ENCODE measurements around the gene NLK. TPM values are rescaled to one million over a fixed set of nuclear protein-coding genes. Genes with fewer than 3 reads are reported as not detected.

NLK gene
- total RNA-seq, 1 experiment from 2014 or later = 28.0 TPM

DNA sequence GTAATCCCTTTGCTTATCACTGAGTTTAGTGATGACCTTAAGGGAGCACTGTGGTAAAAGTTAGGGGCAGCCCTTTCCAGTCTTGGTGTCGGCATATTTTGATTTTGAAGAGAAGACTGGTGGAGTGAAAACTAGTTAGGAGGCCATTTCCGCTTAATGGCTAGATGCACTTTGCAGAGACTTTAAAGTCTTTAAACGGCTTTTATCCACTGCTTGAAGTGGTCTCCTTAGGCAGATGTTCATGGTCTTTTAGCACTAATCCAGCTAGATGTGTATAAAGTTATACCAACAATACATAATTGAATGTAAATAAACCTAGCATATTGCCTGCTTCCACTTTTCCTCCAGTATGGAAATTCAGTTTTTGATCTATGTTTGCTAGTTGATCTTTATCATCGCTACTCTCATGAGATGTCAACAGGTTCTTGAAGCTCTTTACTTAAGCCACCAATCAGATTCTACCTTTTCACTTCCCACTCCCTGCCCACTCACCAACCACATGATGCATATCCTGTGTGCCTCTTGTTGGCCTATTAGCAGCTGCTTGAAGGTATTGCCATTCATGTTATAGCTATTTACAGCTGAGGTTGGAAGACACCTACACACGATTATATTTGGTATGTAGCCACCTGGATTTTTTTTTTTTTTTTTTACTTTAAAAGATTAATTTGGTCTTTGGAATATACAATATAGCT, 132.0 kb downstream of the NLK start:
- ATAC-seq = no peak
- POLR2A ChIA-PET = no interaction called here
- CTCF ChIA-PET = no interaction called here

DNA sequence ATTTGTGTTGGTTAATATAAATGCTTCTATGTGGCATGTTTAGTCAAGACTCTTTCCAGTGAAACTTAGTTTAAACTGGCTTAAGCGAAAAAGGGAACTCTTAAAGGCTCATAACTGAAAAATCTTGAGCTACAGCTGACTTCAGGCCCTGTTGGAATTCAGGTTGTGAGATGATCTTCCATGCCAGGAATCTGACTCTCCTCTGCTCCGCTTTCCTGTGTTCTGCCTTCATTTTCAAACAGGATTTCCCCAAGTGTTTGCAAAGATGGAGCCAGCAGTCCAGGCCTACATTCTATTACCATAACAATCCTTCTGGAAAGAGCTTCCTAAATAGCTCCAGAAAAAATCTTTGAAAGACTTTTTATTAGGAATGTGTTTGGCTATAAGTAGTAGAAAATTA, 134.9 kb downstream of the NLK start:
- TF ChIP-seq, protein P1, sequence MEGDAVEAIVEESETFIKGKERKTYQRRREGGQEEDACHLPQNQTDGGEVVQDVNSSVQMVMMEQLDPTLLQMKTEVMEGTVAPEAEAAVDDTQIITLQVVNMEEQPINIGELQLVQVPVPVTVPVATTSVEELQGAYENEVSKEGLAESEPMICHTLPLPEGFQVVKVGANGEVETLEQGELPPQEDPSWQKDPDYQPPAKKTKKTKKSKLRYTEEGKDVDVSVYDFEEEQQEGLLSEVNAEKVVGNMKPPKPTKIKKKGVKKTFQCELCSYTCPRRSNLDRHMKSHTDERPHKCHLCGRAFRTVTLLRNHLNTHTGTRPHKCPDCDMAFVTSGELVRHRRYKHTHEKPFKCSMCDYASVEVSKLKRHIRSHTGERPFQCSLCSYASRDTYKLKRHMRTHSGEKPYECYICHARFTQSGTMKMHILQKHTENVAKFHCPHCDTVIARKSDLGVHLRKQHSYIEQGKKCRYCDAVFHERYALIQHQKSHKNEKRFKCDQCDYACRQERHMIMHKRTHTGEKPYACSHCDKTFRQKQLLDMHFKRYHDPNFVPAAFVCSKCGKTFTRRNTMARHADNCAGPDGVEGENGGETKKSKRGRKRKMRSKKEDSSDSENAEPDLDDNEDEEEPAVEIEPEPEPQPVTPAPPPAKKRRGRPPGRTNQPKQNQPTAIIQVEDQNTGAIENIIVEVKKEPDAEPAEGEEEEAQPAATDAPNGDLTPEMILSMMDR (IDR thresholded peaks at IDR 0.05) = no peak
- TF ChIP-seq SIN3A (IDR thresholded peaks at IDR 0.05; ENCODE audit: borderline replicate concordance, insufficient read depth, low read depth, low read length) (no peak), TCF7L2 (IDR thresholded peaks at IDR 0.05; ENCODE audit: low read depth, low read length) (no peak), POLR2AphosphoS5 (IDR thresholded peaks at IDR 0.05; ENCODE audit: low read depth, low read length) (no peak)
- TF ChIP-seq, protein P2, sequence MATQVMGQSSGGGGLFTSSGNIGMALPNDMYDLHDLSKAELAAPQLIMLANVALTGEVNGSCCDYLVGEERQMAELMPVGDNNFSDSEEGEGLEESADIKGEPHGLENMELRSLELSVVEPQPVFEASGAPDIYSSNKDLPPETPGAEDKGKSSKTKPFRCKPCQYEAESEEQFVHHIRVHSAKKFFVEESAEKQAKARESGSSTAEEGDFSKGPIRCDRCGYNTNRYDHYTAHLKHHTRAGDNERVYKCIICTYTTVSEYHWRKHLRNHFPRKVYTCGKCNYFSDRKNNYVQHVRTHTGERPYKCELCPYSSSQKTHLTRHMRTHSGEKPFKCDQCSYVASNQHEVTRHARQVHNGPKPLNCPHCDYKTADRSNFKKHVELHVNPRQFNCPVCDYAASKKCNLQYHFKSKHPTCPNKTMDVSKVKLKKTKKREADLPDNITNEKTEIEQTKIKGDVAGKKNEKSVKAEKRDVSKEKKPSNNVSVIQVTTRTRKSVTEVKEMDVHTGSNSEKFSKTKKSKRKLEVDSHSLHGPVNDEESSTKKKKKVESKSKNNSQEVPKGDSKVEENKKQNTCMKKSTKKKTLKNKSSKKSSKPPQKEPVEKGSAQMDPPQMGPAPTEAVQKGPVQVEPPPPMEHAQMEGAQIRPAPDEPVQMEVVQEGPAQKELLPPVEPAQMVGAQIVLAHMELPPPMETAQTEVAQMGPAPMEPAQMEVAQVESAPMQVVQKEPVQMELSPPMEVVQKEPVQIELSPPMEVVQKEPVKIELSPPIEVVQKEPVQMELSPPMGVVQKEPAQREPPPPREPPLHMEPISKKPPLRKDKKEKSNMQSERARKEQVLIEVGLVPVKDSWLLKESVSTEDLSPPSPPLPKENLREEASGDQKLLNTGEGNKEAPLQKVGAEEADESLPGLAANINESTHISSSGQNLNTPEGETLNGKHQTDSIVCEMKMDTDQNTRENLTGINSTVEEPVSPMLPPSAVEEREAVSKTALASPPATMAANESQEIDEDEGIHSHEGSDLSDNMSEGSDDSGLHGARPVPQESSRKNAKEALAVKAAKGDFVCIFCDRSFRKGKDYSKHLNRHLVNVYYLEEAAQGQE (IDR thresholded peaks at IDR 0.05; ENCODE audit: insufficient read depth in 1 of 2, low read depth in 2 of 2, low read length in 1 of 2) = no peak
- POLR2A ChIA-PET = no interaction called here
- Histone ChIP-seq H3K4me3 (ENCODE audit: low read depth in 2 of 2, low read length in 2 of 2) (no peak overlapping the region), H3K27ac (ENCODE audit: low read length) (no peak overlapping the region), H3K4me1 (ENCODE audit: control insufficient read depth, insufficient read depth, low read length) (peaks cover 3% of the 10 kb centered on the region; the same call in 1 of the 2 replicates), H3K36me3 (ENCODE audit: control insufficient read depth, insufficient read depth, low read length) (no peaks in the 10 kb centered on the region; the same call in 1 of the 2 replicates), H3K9me3 (ENCODE audit: control insufficient read depth, insufficient read depth, low read depth, low read length) (no peaks in the 10 kb centered on the region), H3K27me3 (ENCODE audit: control insufficient read depth, insufficient read depth, low read length) (no peaks in the 10 kb centered on the region)
- DNase-seq (ENCODE audit: low read depth, low spot score) = no peak
- ATAC-seq = no peak
- no TSS peak for BruUV-seq (replicated peaks)
- intact Hi-C loops (cut with micrococcal nuclease; ENCODE audit: unreplicated experiment) = no loop called here
- CTCF ChIA-PET = no interaction called here
- in situ Hi-C loops (cut with HindIII; ENCODE audit: low pct_unique_long_range_greater_than_20kb, low sequenced_read_pairs) = no loop called here

More for the DNA sequence above, 132.0 kb downstream of the NLK start:
- TF ChIP-seq TCF7L2 (IDR thresholded peaks at IDR 0.05; ENCODE audit: low read depth, low read length) (no peak), POLR2AphosphoS5 (IDR thresholded peaks at IDR 0.05; ENCODE audit: low read depth, low read length) (no peak), SIN3A (IDR thresholded peaks at IDR 0.05; ENCODE audit: borderline replicate concordance, insufficient read depth, low read depth, low read length) (no peak)
- TF ChIP-seq, protein P2 (IDR thresholded peaks at IDR 0.05; ENCODE audit: insufficient read depth in 1 of 2, low read depth in 2 of 2, low read length in 1 of 2) = no peak
- TF ChIP-seq, protein P1 (IDR thresholded peaks at IDR 0.05) = no peak
- no TSS peak for BruUV-seq (replicated peaks)
- in situ Hi-C loops (cut with HindIII; ENCODE audit: low pct_unique_long_range_greater_than_20kb, low sequenced_read_pairs) = no loop called here
- Histone ChIP-seq H3K36me3 (ENCODE audit: control insufficient read depth, insufficient read depth, low read length) (no peaks in the 10 kb centered on the region; the same call in 1 of the 2 replicates), H3K27ac (ENCODE audit: low read length) (no peak overlapping the region), H3K4me3 (ENCODE audit: low read depth in 2 of 2, low read length in 2 of 2) (no peak overlapping the region), H3K4me1 (ENCODE audit: control insufficient read depth, insufficient read depth, low read length) (peaks cover 3% of the 10 kb centered on the region; the same call in 1 of the 2 replicates), H3K9me3 (ENCODE audit: control insufficient read depth, insufficient read depth, low read depth, low read length) (no peaks in the 10 kb centered on the region), H3K27me3 (ENCODE audit: control insufficient read depth, insufficient read depth, low read length) (no peaks in the 10 kb centered on the region)
- intact Hi-C loops (cut with micrococcal nuclease; ENCODE audit: unreplicated experiment) = no loop called here
- no peak for DNase-seq (ENCODE audit: low read depth, low spot score)
